Activated CD4-positive, alpha-beta T cell treated with anti-CD3 and anti-CD28 coated beads for 36 hours (primary cell): ENCODE results near the gene TPSB2. TPM values are rescaled to one million over a fixed set of nuclear protein-coding genes. Genes with fewer than 3 reads are reported as not detected.
"Not testable (repeated sequence)": the region's sequence is repeated elsewhere in the genome, so short reads cannot be mapped to it uniquely, and the experiment has no call there.

Experiments
- ATAC-seq: fragments of 200-7000 bp; cut with Tn5 transposase; one replicate; pipeline ENCODE4 v1.10.0; 2021; ENCODE audit warnings: mild to moderate bottlenecking, moderate library complexity
- CTCF ChIA-PET: fragments of 350-600 bp; sonication (Branson Sonifier 250); formaldehyde crosslinking; loops from one replicate; lab custom pipeline; 2021; ENCODE audit warnings: antibody characterized with exemption; lab: Charles Lee
- POLR2A ChIA-PET: fragments of 350-600 bp; sonication (Branson Sonifier 250); formaldehyde crosslinking; loops from one replicate; lab custom pipeline; 2021; ENCODE audit warnings: antibody characterized with exemption, inconsistent platforms; lab: Charles Lee
- DNase-seq: peaks from one replicate; pipeline ENCODE4 v3.0.0-alpha.2; 2020
- H3K27ac Mint-ChIP-seq: one replicate; pipeline ENCODE4 v1.8.0; 2021; ENCODE audit warnings: mixed read lengths
- H3K27me3 Mint-ChIP-seq: one replicate; pipeline ENCODE4 v1.8.0; 2021; ENCODE audit warnings: mixed read lengths
- H3K36me3 Mint-ChIP-seq: one replicate; pipeline ENCODE4 v1.8.0; 2021; ENCODE audit warnings: low read depth, mixed read lengths
- H3K4me1 Mint-ChIP-seq: one replicate; pipeline ENCODE4 v1.8.0; 2021; ENCODE audit warnings: mixed read lengths
- H3K4me3 Mint-ChIP-seq: one replicate; pipeline ENCODE4 v1.8.0; 2021; ENCODE audit warnings: mild to moderate bottlenecking, moderate library complexity, mixed read lengths
- H3K9me3 Mint-ChIP-seq: one replicate; pipeline ENCODE4 v1.8.0; 2021; ENCODE audit warnings: low read depth, mixed read lengths
- intact Hi-C, 2 experiments: fragments of 100-400 bp; cut with DNase I in 1 of 2; cut with micrococcal nuclease in 1 of 2; formaldehyde crosslinking; loops; one replicate each; pipeline versions ENCODE4 v1.14.2 to v1.15.1; 2022 to 2024; cut with DNase I, micrococcal nuclease
- total RNA-seq, 2 experiments: library from RNA; stranded (reverse); gene quantifications; one replicate each; pipeline ENCODE4 v1.2.3, GENCODE V29; 2021

Gene TPSB2
- total RNA-seq, 2 experiments from 2014 or later, result not detected

GRCh38 chr16:1271380-1271723 lies 41.4 kb upstream of the TPSB2 start:
- Mint-ChIP-seq H3K27ac (no peak overlapping the region), H3K4me3 (no peak overlapping the region), H3K27me3 (peaks cover 10% of the 10 kb centered on the region), H3K9me3 (no peaks in the 10 kb centered on the region), H3K36me3 (no peaks in the 10 kb centered on the region), H3K4me1 (peaks cover 2% of the 10 kb centered on the region)
- ChIA-PET CTCF (interaction anchor here (1.2 kb wide), 1 partner anchor 30 kb away, joined by 4 read pairs; no protein-coding TSS in a partner anchor), POLR2A (no interaction called here)
- intact Hi-C loops, result no loop called here
- DNase-seq (no peak), ATAC-seq (no peak)

GRCh38 chr16:1269418-1269817 lies 39.4 kb upstream of the TPSB2 start:
- ATAC-seq, H3K27me3 Mint-ChIP-seq, H3K36me3 Mint-ChIP-seq, intact Hi-C loops, CTCF ChIA-PET, H3K27ac Mint-ChIP-seq, H3K4me3 Mint-ChIP-seq, POLR2A ChIA-PET, H3K9me3 Mint-ChIP-seq, DNase-seq, H3K4me1 Mint-ChIP-seq: not testable (repeated sequence)

GRCh38 chr16:1265826-1266225 lies 35.8 kb upstream of the TPSB2 start:
- intact Hi-C loops, result no loop called here
- no peak for DNase-seq
- peaks cover 8% of the 10 kb centered on the region for H3K9me3 Mint-ChIP-seq
- H3K36me3 Mint-ChIP-seq, result no peaks in the 10 kb centered on the region
- ChIA-PET POLR2A (no interaction called here), CTCF (no interaction called here)
- no peak overlapping the region for H3K4me3 Mint-ChIP-seq
- peaks cover 4% of the 10 kb centered on the region for H3K27me3 Mint-ChIP-seq
- H3K4me1 Mint-ChIP-seq, result no peaks in the 10 kb centered on the region
- H3K27ac Mint-ChIP-seq, result no peak overlapping the region
- ATAC-seq, result no peak

- intact Hi-C loops, result no loop called here
- Mint-ChIP-seq H3K27me3 (peaks cover 9% of the 10 kb centered on the region), H3K36me3 (no peaks in the 10 kb centered on the region), H3K4me1 (no peaks in the 10 kb centered on the region), H3K9me3 (peaks cover 8% of the 10 kb centered on the region), H3K4me3 (no peak overlapping the region), H3K27ac (no peak overlapping the region)
- ChIA-PET CTCF (no interaction called here), POLR2A (no interaction called here)
- DNase-seq, result no peak
- no peak for ATAC-seq
Observed at GRCh38 chr16:1265090-1265630, 35.2 kb upstream of the TPSB2 start.

- intact Hi-C loops, result no loop called here
- POLR2A ChIA-PET, result no interaction called here
- no peak for ATAC-seq
- H3K4me1 Mint-ChIP-seq, result no peaks in the 10 kb centered on the region
- H3K4me3 Mint-ChIP-seq, result no peak overlapping the region
- peaks cover 8% of the 10 kb centered on the region for H3K9me3 Mint-ChIP-seq
- CTCF ChIA-PET, result no interaction called here
- H3K27me3 Mint-ChIP-seq, result peaks cover 11% of the 10 kb centered on the region
- DNase-seq, result no peak
- H3K27ac Mint-ChIP-seq, result no peak overlapping the region
- H3K36me3 Mint-ChIP-seq, result no peaks in the 10 kb centered on the region
Observed at GRCh38 chr16:1264345-1265089, 34.5 kb upstream of the TPSB2 start.

- Mint-ChIP-seq H3K27ac (no peak overlapping the region), H3K27me3 (peaks cover 16% of the 10 kb centered on the region), H3K36me3 (no peaks in the 10 kb centered on the region), H3K9me3 (peaks cover 8% of the 10 kb centered on the region), H3K4me1 (peaks cover 5% of the 10 kb centered on the region), H3K4me3 (no peak overlapping the region)
- CTCF ChIA-PET, result interaction anchor here (0.5 kb wide), 1 partner anchor 17 kb away, joined by 4 read pairs; no protein-coding TSS in a partner anchor
- ATAC-seq, result no peak
- intact Hi-C loops, result no loop called here
- DNase-seq, result no peak
- POLR2A ChIA-PET, result no interaction called here
Observed at GRCh38 chr16:1263591-1264344, 33.8 kb upstream of the TPSB2 start.

GRCh38 chr16:1262846-1263221 lies 32.9 kb upstream of the TPSB2 start:
- H3K27me3 Mint-ChIP-seq, result peaks cover 16% of the 10 kb centered on the region
- DNase-seq (no peak), ATAC-seq (no peak)
- CTCF ChIA-PET, result no interaction called here
- intact Hi-C loops, result no loop called here
- no peak overlapping the region for H3K4me3 Mint-ChIP-seq
- H3K36me3 Mint-ChIP-seq, result no peaks in the 10 kb centered on the region
- POLR2A ChIA-PET, result no interaction called here
- H3K4me1 Mint-ChIP-seq, result peaks cover 5% of the 10 kb centered on the region
- H3K27ac Mint-ChIP-seq, result no peak overlapping the region
- peaks cover 8% of the 10 kb centered on the region for H3K9me3 Mint-ChIP-seq

GRCh38 chr16:1262210-1262845 lies 32.3 kb upstream of the TPSB2 start:
- intact Hi-C loops, result no loop called here
- Mint-ChIP-seq H3K27ac (no peak overlapping the region), H3K27me3 (peaks cover 16% of the 10 kb centered on the region), H3K4me1 (peaks cover 5% of the 10 kb centered on the region), H3K36me3 (no peaks in the 10 kb centered on the region), H3K9me3 (peaks cover 8% of the 10 kb centered on the region), H3K4me3 (no peak overlapping the region)
- POLR2A ChIA-PET, result no interaction called here
- CTCF ChIA-PET, result no interaction called here
- no peak for DNase-seq
- no peak for ATAC-seq

- Mint-ChIP-seq H3K4me1 (peaks cover 5% of the 10 kb centered on the region), H3K27ac (no peak overlapping the region), H3K27me3 (peaks cover 19% of the 10 kb centered on the region), H3K9me3 (peaks cover 8% of the 10 kb centered on the region), H3K4me3 (no peak overlapping the region), H3K36me3 (no peaks in the 10 kb centered on the region)
- DNase-seq (peak; percentile 42), ATAC-seq (peak; percentile 51)
- CTCF ChIA-PET, result no interaction called here
- intact Hi-C loops, result no loop called here
- POLR2A ChIA-PET, result no interaction called here
Observed at GRCh38 chr16:1261131-1261892, 31.3 kb upstream of the TPSB2 start.

- ATAC-seq (no peak), DNase-seq (no peak)
- POLR2A ChIA-PET, result no interaction called here
- peaks cover 8% of the 10 kb centered on the region for H3K9me3 Mint-ChIP-seq
- no peak overlapping the region for H3K27ac Mint-ChIP-seq
- no peaks in the 10 kb centered on the region for H3K36me3 Mint-ChIP-seq
- intact Hi-C loops, result no loop called here
- peaks cover 19% of the 10 kb centered on the region for H3K27me3 Mint-ChIP-seq
- CTCF ChIA-PET, result no interaction called here
- H3K4me1 Mint-ChIP-seq, result peaks cover 5% of the 10 kb centered on the region
- H3K4me3 Mint-ChIP-seq, result no peak overlapping the region
Observed at GRCh38 chr16:1260101-1260680, 30.2 kb upstream of the TPSB2 start.

GRCh38 chr16:1259760-1260068 lies 29.7 kb upstream of the TPSB2 start:
- DNase-seq (no peak), ATAC-seq (no peak)
- Mint-ChIP-seq H3K27me3 (peaks cover 19% of the 10 kb centered on the region), H3K4me3 (no peak overlapping the region), H3K27ac (no peak overlapping the region), H3K4me1 (peaks cover 5% of the 10 kb centered on the region), H3K36me3 (no peaks in the 10 kb centered on the region), H3K9me3 (peaks cover 6% of the 10 kb centered on the region)
- POLR2A ChIA-PET, result no interaction called here
- CTCF ChIA-PET, result no interaction called here
- intact Hi-C loops, result no loop called here
